22Rv1 (cell line): ENCODE measurements around the gene SPATA46.

Experiments
- ZFX ChIP-seq: fragments of 450-650 bp; IDR thresholded peaks from 2 replicates; pipeline ENCODE4 v1.6.1; 2017; ENCODE audit warnings: antibody characterized with exemption, borderline replicate concordance
- TF ChIP-seq, protein P1 (sequence below): fragments of 450-650 bp; IDR thresholded peaks from 2 replicates; pipeline ENCODE4 v1.5.1; 2017; ENCODE audit warnings: mild to moderate bottlenecking

- TF ChIP-seq, protein P1, sequence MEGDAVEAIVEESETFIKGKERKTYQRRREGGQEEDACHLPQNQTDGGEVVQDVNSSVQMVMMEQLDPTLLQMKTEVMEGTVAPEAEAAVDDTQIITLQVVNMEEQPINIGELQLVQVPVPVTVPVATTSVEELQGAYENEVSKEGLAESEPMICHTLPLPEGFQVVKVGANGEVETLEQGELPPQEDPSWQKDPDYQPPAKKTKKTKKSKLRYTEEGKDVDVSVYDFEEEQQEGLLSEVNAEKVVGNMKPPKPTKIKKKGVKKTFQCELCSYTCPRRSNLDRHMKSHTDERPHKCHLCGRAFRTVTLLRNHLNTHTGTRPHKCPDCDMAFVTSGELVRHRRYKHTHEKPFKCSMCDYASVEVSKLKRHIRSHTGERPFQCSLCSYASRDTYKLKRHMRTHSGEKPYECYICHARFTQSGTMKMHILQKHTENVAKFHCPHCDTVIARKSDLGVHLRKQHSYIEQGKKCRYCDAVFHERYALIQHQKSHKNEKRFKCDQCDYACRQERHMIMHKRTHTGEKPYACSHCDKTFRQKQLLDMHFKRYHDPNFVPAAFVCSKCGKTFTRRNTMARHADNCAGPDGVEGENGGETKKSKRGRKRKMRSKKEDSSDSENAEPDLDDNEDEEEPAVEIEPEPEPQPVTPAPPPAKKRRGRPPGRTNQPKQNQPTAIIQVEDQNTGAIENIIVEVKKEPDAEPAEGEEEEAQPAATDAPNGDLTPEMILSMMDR: no peak
- no peak for TF ChIP-seq ZFX
Observed at GRCh38 chr1:162368451-162368850, 8.2 kb downstream of the SPATA46 start.
